ENCODE data around the gene MNDA.

DNA sequence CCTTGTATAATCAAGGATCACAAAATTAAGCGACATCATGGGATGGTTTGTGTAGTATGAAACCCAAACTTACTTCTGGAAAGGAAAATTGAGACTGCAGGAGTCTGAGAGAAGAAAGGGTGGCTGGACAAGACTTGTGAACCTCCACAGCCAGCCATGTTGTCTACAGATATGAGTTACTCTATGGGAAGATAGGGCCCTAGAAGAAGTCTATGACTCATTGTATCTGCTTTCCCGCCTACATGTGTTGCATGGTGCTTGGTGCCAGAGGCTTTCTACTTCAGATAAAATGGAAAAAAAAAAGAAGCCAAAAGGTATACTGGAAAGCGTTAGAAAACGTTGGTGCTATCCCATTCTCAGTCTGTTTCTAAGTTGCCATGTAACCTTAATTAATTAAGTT, 31.5 kb upstream of the MNDA start:
- TF ChIP-seq CTCF (IDR thresholded peaks at IDR 0.05; ENCODE audit: poor library complexity) (no peak), EZH2 (IDR thresholded peaks at IDR 0.05; ENCODE audit: borderline replicate concordance) (no peak), EZH2phosphoT487 (IDR thresholded peaks at IDR 0.05; ENCODE audit: low read depth, severe bottlenecking, unreplicated experiment) (no peak)
